Activated CD8-positive, alpha-beta T cell treated with anti-CD3 and anti-CD28 coated beads for 36 hours (primary cell): ENCODE measurements around the gene UNC5A. TPM values are rescaled to one million over a fixed set of nuclear protein-coding genes. Genes with fewer than 3 reads are reported as not detected.

Source experiments
- ATAC-seq: fragments of 200-7000 bp; cut with Tn5 transposase; one replicate; pipeline ENCODE4 v1.10.0; 2021; ENCODE audit warnings: mild to moderate bottlenecking, moderate library complexity
- CTCF ChIA-PET: fragments of 350-600 bp; sonication (Branson Sonifier 250); formaldehyde crosslinking; loops from one replicate; lab custom pipeline; 2021; ENCODE audit warnings: antibody characterized with exemption; lab: Charles Lee
- POLR2A ChIA-PET: fragments of 350-600 bp; sonication (Branson Sonifier 250); formaldehyde crosslinking; loops from one replicate; lab custom pipeline; 2021; ENCODE audit warnings: antibody characterized with exemption; lab: Charles Lee
- DNase-seq: peaks from one replicate; pipeline ENCODE4 v3.0.0-alpha.2; 2020
- H3K27ac Mint-ChIP-seq: one replicate; pipeline ENCODE4 v1.8.0; 2021; ENCODE audit warnings: mild to moderate bottlenecking, mixed read lengths
- H3K27me3 Mint-ChIP-seq: one replicate; pipeline ENCODE4 v1.8.0; 2021; ENCODE audit warnings: mixed read lengths
- H3K36me3 Mint-ChIP-seq: one replicate; pipeline ENCODE4 v1.8.0; 2021; ENCODE audit warnings: low read depth, mixed read lengths
- H3K4me1 Mint-ChIP-seq: one replicate; pipeline ENCODE4 v1.8.0; 2021; ENCODE audit warnings: low read depth, mixed read lengths
- H3K4me3 Mint-ChIP-seq: one replicate; pipeline ENCODE4 v1.8.0; 2021; ENCODE audit warnings: mild to moderate bottlenecking, moderate library complexity, mixed read lengths
- H3K9me3 Mint-ChIP-seq: one replicate; pipeline ENCODE4 v1.8.0; 2021; ENCODE audit warnings: mixed read lengths
- CTCF ChIP-seq: fragments of 200-600 bp; IDR thresholded peaks from one replicate; pipeline ENCODE4 v1.8.0; 2022; ENCODE audit warnings: antibody characterized with exemption, mild to moderate bottlenecking
- intact Hi-C: fragments of 100-400 bp; cut with micrococcal nuclease; formaldehyde crosslinking; loops from one replicate; pipeline ENCODE4 v1.10.0; 2022
- total RNA-seq, 2 experiments: library from RNA; stranded (reverse); gene quantifications; one replicate each; pipeline ENCODE4 v1.2.3, GENCODE V29; 2021

The UNC5A gene
- total RNA-seq, 2 experiments from 2014 or later = not detected

GRCh38 chr5:176847726-176848290 is 37.4 kb downstream of the UNC5A start:
- Mint-ChIP-seq H3K4me3 (no peak overlapping the region), H3K27me3 (peaks cover 14% of the 10 kb centered on the region), H3K4me1 (no peaks in the 10 kb centered on the region), H3K9me3 (no peaks in the 10 kb centered on the region), H3K36me3 (no peaks in the 10 kb centered on the region), H3K27ac (no peak overlapping the region)
- intact Hi-C loops = no loop called here
- CTCF ChIA-PET = no interaction called here
- POLR2A ChIA-PET = no interaction called here
- no peak for TF ChIP-seq CTCF
- no peak for ATAC-seq
- no peak for DNase-seq

- intact Hi-C loops = no loop called here
- no peak overlapping the region for H3K4me3 Mint-ChIP-seq
- H3K27ac Mint-ChIP-seq = no peak overlapping the region
- ATAC-seq (no peak), DNase-seq (no peak)
- H3K4me1 Mint-ChIP-seq = no peaks in the 10 kb centered on the region
- no peaks in the 10 kb centered on the region for H3K9me3 Mint-ChIP-seq
- ChIA-PET CTCF (no interaction called here), POLR2A (no interaction called here)
- peaks cover 14% of the 10 kb centered on the region for H3K27me3 Mint-ChIP-seq
- TF ChIP-seq CTCF = no peak
- no peaks in the 10 kb centered on the region for H3K36me3 Mint-ChIP-seq
Measured at GRCh38 chr5:176848651-176849050, 38.3 kb downstream of the UNC5A start.

- H3K27ac Mint-ChIP-seq = no peak overlapping the region
- DNase-seq = no peak
Measured at GRCh38 chr5:176849611-176850227, 39.4 kb downstream of the UNC5A start.

GRCh38 chr5:176850371-176851245 is 40.2 kb downstream of the UNC5A start:
- no peak overlapping the region for H3K27ac Mint-ChIP-seq

More at GRCh38 chr5:176849611-176850227, 39.4 kb downstream of the UNC5A start:
- no peak for TF ChIP-seq CTCF
- POLR2A ChIA-PET = interaction anchor here (1.0 kb wide), 1 partner anchor 191 kb away, joined by 3 read pairs; no protein-coding TSS in a partner anchor
- Mint-ChIP-seq H3K4me3 (no peak overlapping the region), H3K27me3 (peaks cover 14% of the 10 kb centered on the region), H3K9me3 (no peaks in the 10 kb centered on the region), H3K36me3 (no peaks in the 10 kb centered on the region), H3K4me1 (no peaks in the 10 kb centered on the region)
- intact Hi-C loops = no loop called here
- no peak for ATAC-seq
- CTCF ChIA-PET = no interaction called here

More at GRCh38 chr5:176850371-176851245, 40.2 kb downstream of the UNC5A start:
- DNase-seq (no peak), ATAC-seq (no peak)
- Mint-ChIP-seq H3K4me1 (no peaks in the 10 kb centered on the region), H3K4me3 (no peak overlapping the region), H3K27me3 (peaks cover 14% of the 10 kb centered on the region), H3K36me3 (no peaks in the 10 kb centered on the region), H3K9me3 (no peaks in the 10 kb centered on the region)
- intact Hi-C loops = no loop called here
- ChIA-PET CTCF (no interaction called here), POLR2A (interaction anchor here (1.0 kb wide), 1 partner anchor 191 kb away, joined by 3 read pairs; no protein-coding TSS in a partner anchor)
- no peak for TF ChIP-seq CTCF
